G401 (cell line): Measurements from ENCODE around the gene GLIS2. TPM values are rescaled to one million over a fixed set of nuclear protein-coding genes. Genes with fewer than 3 reads are reported as not detected.

ENCODE experiments used
- DNase-seq: peaks from one replicate; pipeline ENCODE4 v3.0.0-alpha.2; 2015; ENCODE audit warnings: low spot score
- in situ Hi-C: cut with HindIII; loops from 2 replicates; pipeline ENCODE4 v1.10.0; 2016; ENCODE audit warnings: low sequenced_read_pairs, mixed read lengths
- total RNA-seq: library from RNA; depleted of rRNA; stranded (reverse); fragments of >200 nt; shearing (Covaris generic); gene quantifications from 2 replicates; pipeline ENCODE4 v1.2.3, GENCODE V29; 2014; rRNA removed

The GLIS2 gene
- 0.44 and 0.80 TPM in 2 replicates for total RNA-seq

GRCh38 chr16:4315186-4316107 lies at the start of gene GLIS2:
Gene GLIS2, plus strand, starts transcription at chr16:4316067. Its CDS starts 16,214 bp downstream, at chr16:4332281.
- in situ Hi-C loops: no loop called here
- DNase-seq: peak; percentile 72

- in situ Hi-C loops: no loop called here
- peak; percentile 39 for DNase-seq
These were observed 49.5 kb upstream of the GLIS2 start for GRCh38 chr16:4266372-4266771.

- in situ Hi-C loops: no loop called here
- DNase-seq: no peak
These were observed 45.8 kb upstream of the GLIS2 start for GRCh38 chr16:4270091-4270490.

GRCh38 chr16:4270595-4270994 lies 45.3 kb upstream of the GLIS2 start:
- in situ Hi-C loops: no loop called here
- no peak for DNase-seq

GRCh38 chr16:4271176-4272113 lies 44.4 kb upstream of the GLIS2 start:
- peak; percentile 93 for DNase-seq
- in situ Hi-C loops: no loop called here

- in situ Hi-C loops: no loop called here
- peak; percentile 51 for DNase-seq
These were observed 43.5 kb upstream of the GLIS2 start for GRCh38 chr16:4272114-4272956.

GRCh38 chr16:4273858-4274311 lies 42.0 kb upstream of the GLIS2 start:
- peak; percentile 44 for DNase-seq
- in situ Hi-C loops: no loop called here

GRCh38 chr16:4275861-4276260 lies 40.0 kb upstream of the GLIS2 start:
- no peak for DNase-seq
- in situ Hi-C loops: no loop called here

- DNase-seq: no peak
- in situ Hi-C loops: no loop called here
These were observed 37.8 kb upstream of the GLIS2 start for GRCh38 chr16:4277987-4278513.

GRCh38 chr16:4280625-4281024 lies 35.2 kb upstream of the GLIS2 start:
- in situ Hi-C loops: no loop called here
- no peak for DNase-seq

GRCh38 chr16:4283441-4283840 lies 32.4 kb upstream of the GLIS2 start:
- in situ Hi-C loops: no loop called here
- no peak for DNase-seq

- DNase-seq: no peak
- in situ Hi-C loops: no loop called here
These were observed 31.9 kb upstream of the GLIS2 start for GRCh38 chr16:4283939-4284338.

GRCh38 chr16:4285167-4285566 lies 30.7 kb upstream of the GLIS2 start:
- in situ Hi-C loops: no loop called here
- no peak for DNase-seq

GRCh38 chr16:4288148-4288921 lies 27.5 kb upstream of the GLIS2 start:
- in situ Hi-C loops: no loop called here
- DNase-seq: peak; percentile 78

- in situ Hi-C loops: no loop called here
- DNase-seq: peak; percentile 36
These were observed 25.5 kb upstream of the GLIS2 start for GRCh38 chr16:4290236-4290830.

- in situ Hi-C loops: no loop called here
- DNase-seq: no peak
These were observed 24.2 kb upstream of the GLIS2 start for GRCh38 chr16:4291699-4292098.

- in situ Hi-C loops: no loop called here
- DNase-seq: no peak
These were observed 22.6 kb upstream of the GLIS2 start for GRCh38 chr16:4293181-4293716.
